NCI-H510A treated with DMSO at 0.1 percent for 48 hours (cell line): ENCODE data around the gene TMPRSS9.

Experiments used
- DNase-seq: peaks from one replicate; lab custom pipeline; 2025; lab: John Stamatoyannopoulos, UW

TMPRSS9 gene

GRCh38 chr19:2359992-2360685, at the start of gene TMPRSS9:
Gene TMPRSS9 (plus strand): TSS chr19:2360265. CDS start chr19:2389786, 29,521 bp downstream.
- DNase-seq, result no peak

- no peak for DNase-seq
Measured at GRCh38 chr19:2311093-2311492, 49.0 kb upstream of the TMPRSS9 start.

GRCh38 chr19:2312820-2313501, 47.1 kb upstream of the TMPRSS9 start:
- DNase-seq, result no peak

- no peak for DNase-seq
Measured at GRCh38 chr19:2315121-2315817, 44.8 kb upstream of the TMPRSS9 start.

- DNase-seq, result no peak
Measured at GRCh38 chr19:2315818-2316353, 44.2 kb upstream of the TMPRSS9 start.

- DNase-seq, result no peak
Measured at GRCh38 chr19:2317300-2317699, 42.8 kb upstream of the TMPRSS9 start.

- DNase-seq, result no peak
Measured at GRCh38 chr19:2317756-2318155, 42.3 kb upstream of the TMPRSS9 start.

GRCh38 chr19:2318923-2319322, 41.1 kb upstream of the TMPRSS9 start:
- no peak for DNase-seq

GRCh38 chr19:2319551-2319950, 40.5 kb upstream of the TMPRSS9 start:
- no peak for DNase-seq

- DNase-seq, result no peak
Measured at GRCh38 chr19:2320049-2320448, 40.0 kb upstream of the TMPRSS9 start.

- no peak for DNase-seq
Measured at GRCh38 chr19:2320939-2321338, 39.1 kb upstream of the TMPRSS9 start.

GRCh38 chr19:2321565-2322283, 38.3 kb upstream of the TMPRSS9 start:
- no peak for DNase-seq

- DNase-seq, result no peak
Measured at GRCh38 chr19:2323707-2324106, 36.4 kb upstream of the TMPRSS9 start.

- DNase-seq, result no peak
Measured at GRCh38 chr19:2324220-2324948, 35.7 kb upstream of the TMPRSS9 start.

GRCh38 chr19:2325281-2326046, 34.6 kb upstream of the TMPRSS9 start:
- no peak for DNase-seq

- no peak for DNase-seq
Measured at GRCh38 chr19:2326699-2327360, 33.2 kb upstream of the TMPRSS9 start.

GRCh38 chr19:2327773-2328400, 32.2 kb upstream of the TMPRSS9 start:
- peak; percentile 64 for DNase-seq

- DNase-seq, result peak; percentile 32
Measured at GRCh38 chr19:2328401-2329148, 31.5 kb upstream of the TMPRSS9 start, which contains the start of the genes LSM7 and SPPL2B. Gene LSM7 (minus strand): TSS chr19:2328586. CDS start chr19:2328566, 20 bp downstream. Gene SPPL2B (plus strand): TSS chr19:2328684. CDS start chr19:2328710, 26 bp downstream.

GRCh38 chr19:2329149-2329478, 31.0 kb upstream of the TMPRSS9 start:
- no peak for DNase-seq
